CD4-positive, alpha-beta memory T cell (primary cell): Measurements from ENCODE around the gene PXDN. TPM values are rescaled to one million over a fixed set of nuclear protein-coding genes. Genes with fewer than 3 reads are reported as not detected.
"Not testable (repeated sequence)": the region's sequence is repeated elsewhere in the genome, so short reads cannot be mapped to it uniquely, and the experiment has no call there.

Source experiments
- CTCF ChIA-PET: fragments of 350-600 bp; sonication (Branson Sonifier 250); formaldehyde crosslinking; loops from one replicate; lab custom pipeline; 2021; ENCODE audit warnings: inconsistent platforms; ENCODE audit not compliant: partially characterized antibody; lab: Charles Lee
- POLR2A ChIA-PET: fragments of 350-600 bp; sonication (Branson Sonifier 250); formaldehyde crosslinking; loops from one replicate; lab custom pipeline; 2021; ENCODE audit not compliant: partially characterized antibody; lab: Charles Lee
- DNase-seq, 5 donors: peaks; one replicate each; pipeline versions ENCODE4 v3.0.0 to v3.0.0-alpha.2; 2020 to 2022; ENCODE audit warnings: mixed read lengths in 1 of 5
- H3K27ac ChIP-seq: one replicate; pipeline ENCODE4 v1.7.0; 2013; ENCODE audit warnings: low read depth, low read length
- H3K27me3 ChIP-seq: 2 replicates; pipeline ENCODE4 v1.7.0; 2013; ENCODE audit warnings: mild to moderate bottlenecking, low read length, moderate library complexity; ENCODE audit not compliant: insufficient read depth
- H3K36me3 ChIP-seq: 2 replicates; pipeline ENCODE4 v1.7.0; 2013; ENCODE audit warnings: mild to moderate bottlenecking, low read length, moderate library complexity; ENCODE audit not compliant: insufficient read depth
- H3K4me1 ChIP-seq: 2 replicates; pipeline ENCODE4 v1.7.0; 2013; ENCODE audit warnings: mild to moderate bottlenecking, low read length, moderate library complexity; ENCODE audit not compliant: insufficient read depth
- H3K4me3 ChIP-seq, 2 donors: one replicate each; pipeline ENCODE4 v1.7.0; 2013; ENCODE audit warnings: low read length in 2 of 2, mild to moderate bottlenecking in 1 of 2
- H3K9me3 ChIP-seq, 2 donors: one replicate each; pipeline ENCODE4 v1.7.0; 2013; ENCODE audit warnings: low read length in 2 of 2, control low read depth in 1 of 2; ENCODE audit not compliant: control insufficient read depth in 1 of 2
- H3K27ac Mint-ChIP-seq, 7 donors: one replicate each; pipeline ENCODE4 v1.8.0; 2020 to 2021; ENCODE audit warnings: mixed read lengths in 7 of 7, mild to moderate bottlenecking in 6 of 7, inconsistent platforms in 3 of 7, moderate library complexity in 3 of 7
- H3K27me3 Mint-ChIP-seq, 2 donors: one replicate each; pipeline ENCODE4 v1.8.0; 2020 to 2021; ENCODE audit warnings: mixed read lengths in 2 of 2
- H3K36me3 Mint-ChIP-seq, 2 donors: one replicate each; pipeline ENCODE4 v1.8.0; 2020 to 2021; ENCODE audit warnings: mixed read lengths in 2 of 2, inconsistent platforms in 1 of 2, mild to moderate bottlenecking in 1 of 2
- H3K4me1 Mint-ChIP-seq, 4 donors: one replicate each; pipeline ENCODE4 v1.8.0; 2020 to 2021; ENCODE audit warnings: mixed read lengths in 4 of 4, mild to moderate bottlenecking in 1 of 4
- H3K4me3 Mint-ChIP-seq, 8 donors: one replicate each; pipeline ENCODE4 v1.8.0; 2020 to 2021; ENCODE audit warnings: mixed read lengths in 8 of 8, mild to moderate bottlenecking in 7 of 8, moderate library complexity in 6 of 8, inconsistent platforms in 3 of 8
- H3K9me3 Mint-ChIP-seq, 8 donors: one replicate each; pipeline ENCODE4 v1.8.0; 2020 to 2021; ENCODE audit warnings: mixed read lengths in 8 of 8, mild to moderate bottlenecking in 5 of 8, inconsistent platforms in 3 of 8, moderate library complexity in 1 of 8
- intact Hi-C: fragments of 100-400 bp; cut with micrococcal nuclease; formaldehyde crosslinking; loops from one replicate; pipeline ENCODE4 v1.15.1; 2023
- polyA plus RNA-seq, 2 donors: library from polyadenylated mRNA; unstranded; fragments of 300-500 nt; fragmentation: Illumina TruSeq; gene quantifications; one replicate each; pipeline ENCODE4 v1.2.3, GENCODE V29; 2021
- total RNA-seq, 2 experiments: library from RNA; stranded (reverse); gene quantifications; one replicate each; pipeline ENCODE4 v1.2.3, GENCODE V29; 2021

Gene PXDN
- total and polyA plus RNA-seq, 4 experiments from 2014 or later = 0.79 TPM; not detected in 3

DNA sequence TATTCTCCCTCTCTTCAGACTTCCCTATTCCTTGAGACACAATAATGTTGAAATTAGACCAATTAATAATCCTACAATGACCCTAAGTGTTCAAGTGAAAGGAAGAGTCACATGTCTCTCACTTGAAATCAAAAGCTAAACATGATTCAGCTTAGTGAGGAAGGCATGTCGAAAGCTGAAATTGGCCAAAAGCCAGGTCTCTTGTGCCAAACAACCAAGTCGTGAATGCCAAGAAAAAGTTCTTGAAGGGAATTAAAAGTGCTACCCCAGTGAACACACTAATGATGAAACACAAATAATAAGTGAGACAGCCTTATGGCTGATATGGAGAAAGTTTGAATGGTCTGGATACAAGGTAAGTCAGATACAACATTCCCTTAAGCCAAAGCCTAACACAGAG lies 115.4 kb downstream of the PXDN start:
- Histone ChIP-seq H3K4me3 (no peak overlapping the region), H3K4me1 (no peaks in the 10 kb centered on the region), H3K27me3 (no peaks in the 10 kb centered on the region), H3K36me3 (no peaks in the 10 kb centered on the region), H3K9me3 (no peaks in the 10 kb centered on the region), H3K27ac (no peak overlapping the region)
- no peak overlapping the region for H3K27ac Mint-ChIP-seq
- ChIA-PET CTCF (no interaction called here), POLR2A (no interaction called here)
- H3K27me3 Mint-ChIP-seq = peaks cover 5 to 8% of the 10 kb centered on the region in 2 donors
- no peak overlapping the region for H3K4me3 Mint-ChIP-seq
- H3K9me3 Mint-ChIP-seq = peaks cover 0 to 2% (median 0%) of the 10 kb centered on the region in 8 donors
- no peaks in the 10 kb centered on the region for H3K36me3 Mint-ChIP-seq
- intact Hi-C loops = no loop called here
- no peaks in the 10 kb centered on the region for H3K4me1 Mint-ChIP-seq
- no peak for DNase-seq

DNA sequence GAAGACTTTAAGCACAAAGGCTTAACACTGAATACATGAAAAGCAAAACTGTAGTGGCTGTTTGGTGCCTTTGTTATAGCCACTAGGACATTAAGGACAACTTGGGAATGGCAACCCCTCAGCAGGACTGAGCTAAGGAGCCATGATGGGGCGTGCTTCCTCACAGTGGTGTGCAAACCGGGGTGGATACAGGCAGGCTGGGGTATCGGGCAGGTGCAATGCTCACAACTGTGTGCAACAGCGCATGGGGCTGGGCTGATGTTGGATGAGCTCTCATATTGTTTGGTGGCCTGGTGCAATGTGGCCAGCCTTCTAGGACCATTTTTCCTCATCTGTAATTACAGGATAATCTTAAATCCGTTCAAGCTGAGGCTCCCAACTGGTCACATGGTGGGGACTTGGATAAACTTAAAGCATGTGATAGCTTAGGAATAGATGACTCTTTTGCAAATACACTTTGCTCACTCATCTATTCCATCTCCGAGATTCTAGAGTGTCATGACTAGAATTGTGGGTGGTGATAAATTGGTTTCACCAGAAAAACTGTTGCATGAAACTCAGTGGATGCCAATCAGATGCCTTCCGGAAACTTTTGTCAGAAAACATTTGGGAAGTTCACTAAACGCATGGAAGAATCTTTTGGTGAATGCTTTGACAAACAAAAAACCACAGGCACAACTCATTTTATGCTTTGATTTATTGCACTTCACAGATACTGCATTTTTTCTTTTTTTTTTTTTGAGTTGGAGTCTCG lies 116.5 kb downstream of the PXDN start:
- intact Hi-C loops = no loop called here
- no peak overlapping the region for H3K4me3 Mint-ChIP-seq
- H3K4me1 ChIP-seq = no peaks in the 10 kb centered on the region

DNA sequence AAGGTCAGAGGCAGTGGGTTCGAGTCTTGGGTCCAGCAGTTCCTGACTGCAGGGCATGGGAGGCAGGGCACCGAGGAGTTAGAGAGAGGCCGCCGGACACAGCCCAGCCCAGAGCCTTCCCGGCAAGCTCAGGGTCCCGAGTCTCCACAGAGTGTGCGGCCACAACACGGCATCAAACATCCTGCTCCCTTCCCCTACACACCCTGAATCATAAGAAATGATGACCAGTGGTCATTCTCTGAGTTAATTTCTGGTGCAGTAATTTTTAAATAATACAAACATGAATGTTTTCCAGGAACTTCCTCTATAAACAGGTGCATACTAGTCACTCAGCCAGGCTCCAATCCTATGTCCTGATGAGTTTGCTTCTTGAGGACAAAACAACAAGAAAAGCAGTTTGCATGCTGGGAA lies 118.0 kb downstream of the PXDN start:
- H3K27ac Mint-ChIP-seq = no peak overlapping the region
- Histone ChIP-seq H3K27me3 (no peaks in the 10 kb centered on the region), H3K4me1 (no peaks in the 10 kb centered on the region), H3K27ac (no peak overlapping the region), H3K9me3 (no peaks in the 10 kb centered on the region), H3K36me3 (no peaks in the 10 kb centered on the region), H3K4me3 (no peak overlapping the region)
- H3K27me3 Mint-ChIP-seq = peaks cover 5 to 8% of the 10 kb centered on the region in 2 donors
- no peak for DNase-seq
- H3K4me1 Mint-ChIP-seq = no peaks in the 10 kb centered on the region
- CTCF ChIA-PET = no interaction called here
- intact Hi-C loops = no loop called here
- POLR2A ChIA-PET = no interaction called here
- H3K9me3 Mint-ChIP-seq = peaks cover 0 to 2% (median 0%) of the 10 kb centered on the region in 8 donors
- no peak overlapping the region for H3K4me3 Mint-ChIP-seq
- H3K36me3 Mint-ChIP-seq = no peaks in the 10 kb centered on the region

More for the DNA sequence above, 116.5 kb downstream of the PXDN start:
- no peaks in the 10 kb centered on the region for H3K27me3 ChIP-seq
- peaks cover 0 to 2% (median 0%) of the 10 kb centered on the region in 8 donors for H3K9me3 Mint-ChIP-seq
- H3K4me1 Mint-ChIP-seq = no peaks in the 10 kb centered on the region
- no peaks in the 10 kb centered on the region for H3K36me3 ChIP-seq
- no peak overlapping the region for H3K27ac Mint-ChIP-seq
- H3K27ac ChIP-seq = no peak overlapping the region
- ChIA-PET POLR2A (no interaction called here), CTCF (no interaction called here)
- no peak overlapping the region for H3K4me3 ChIP-seq
- no peak for DNase-seq
- H3K36me3 Mint-ChIP-seq = no peaks in the 10 kb centered on the region
- H3K27me3 Mint-ChIP-seq = peaks cover 5 to 8% of the 10 kb centered on the region in 2 donors
- H3K9me3 ChIP-seq = no peaks in the 10 kb centered on the region

DNA sequence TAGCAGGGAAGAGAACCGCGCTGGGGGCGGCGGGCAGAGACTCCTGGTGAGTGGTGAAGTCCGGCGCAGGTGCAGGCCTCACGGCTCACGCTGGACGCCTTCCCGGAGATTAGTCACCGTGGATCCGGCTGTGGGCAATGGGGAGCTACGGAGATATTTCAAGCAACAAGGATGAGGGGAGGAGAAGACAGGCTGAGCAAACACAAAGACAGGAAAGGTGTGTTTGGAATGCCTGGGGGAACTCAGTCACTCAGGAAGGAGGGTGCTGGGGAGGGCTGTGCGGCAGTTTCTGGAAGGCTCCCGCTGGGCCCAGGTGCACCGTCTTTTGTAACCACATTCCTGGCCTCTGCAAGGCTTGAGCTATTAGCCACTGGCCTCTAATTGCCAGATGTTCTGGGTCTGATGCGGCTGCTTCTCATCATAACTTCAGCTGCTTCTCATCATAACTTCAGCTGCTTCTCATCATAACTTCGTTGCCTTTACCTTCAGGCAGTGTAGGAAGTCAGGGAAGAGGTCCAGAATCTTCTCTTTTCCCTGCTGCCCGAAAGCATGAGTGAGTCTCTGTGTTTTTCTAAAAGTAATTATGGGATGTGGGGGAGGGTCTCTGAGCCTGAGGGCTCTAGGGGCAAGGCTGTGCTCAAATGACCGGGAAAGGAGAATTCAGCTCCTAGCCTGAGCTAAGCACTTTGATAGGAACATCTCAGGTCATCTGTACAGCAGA lies 118.9 kb downstream of the PXDN start:
- CTCF ChIA-PET = no interaction called here
- Histone ChIP-seq H3K4me1 (no peaks in the 10 kb centered on the region), H3K9me3 (no peaks in the 10 kb centered on the region), H3K36me3 (no peaks in the 10 kb centered on the region), H3K27ac (no peak overlapping the region), H3K27me3 (no peaks in the 10 kb centered on the region), H3K4me3 (no peak overlapping the region)
- DNase-seq = no peak
- no peaks in the 10 kb centered on the region for H3K4me1 Mint-ChIP-seq
- no peaks in the 10 kb centered on the region for H3K36me3 Mint-ChIP-seq
- intact Hi-C loops = no loop called here
- peaks cover 5 to 8% of the 10 kb centered on the region in 2 donors for H3K27me3 Mint-ChIP-seq
- H3K27ac Mint-ChIP-seq = no peak overlapping the region
- POLR2A ChIA-PET = no interaction called here
- H3K4me3 Mint-ChIP-seq = no peak overlapping the region
- peaks cover 0 to 2% (median 0%) of the 10 kb centered on the region in 8 donors for H3K9me3 Mint-ChIP-seq

DNA sequence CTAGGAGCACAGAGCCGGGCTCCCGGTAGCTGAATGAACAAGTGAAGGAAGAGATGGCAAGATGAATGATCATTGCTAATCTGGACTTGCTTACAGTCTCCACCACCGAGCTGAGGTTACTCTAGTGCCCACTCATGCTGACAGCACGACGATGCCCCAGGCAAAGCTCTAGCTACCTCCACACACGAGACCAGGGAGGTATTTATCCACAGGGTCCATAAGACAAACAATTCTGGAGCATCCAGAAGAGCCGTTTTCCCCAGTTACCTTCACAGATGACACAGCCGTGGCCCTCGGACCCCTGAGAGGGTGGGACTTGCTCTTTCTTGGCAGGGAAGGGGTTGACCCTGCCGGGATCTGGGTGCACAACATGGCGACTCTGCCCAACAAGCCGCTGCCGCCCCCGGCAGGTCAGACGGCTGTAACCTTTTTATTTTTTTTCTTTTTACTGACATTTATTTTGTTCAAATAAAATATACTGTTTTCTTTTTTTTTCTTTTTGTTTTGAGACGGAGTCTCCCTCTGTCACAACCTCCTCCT lies 120.3 kb downstream of the PXDN start:
- ChIA-PET CTCF (no interaction called here), POLR2A (no interaction called here)
- intact Hi-C loops = no loop called here
- Histone ChIP-seq H3K36me3 (no peaks in the 10 kb centered on the region), H3K4me1 (no peaks in the 10 kb centered on the region), H3K4me3 (no peak overlapping the region), H3K27ac (no peak overlapping the region), H3K9me3 (no peaks in the 10 kb centered on the region), H3K27me3 (no peaks in the 10 kb centered on the region)
- no peak for DNase-seq
- Mint-ChIP-seq H3K4me1 (no peaks in the 10 kb centered on the region), H3K27ac (no peak overlapping the region), H3K27me3 (peaks cover 5 to 7% of the 10 kb centered on the region in 2 donors), H3K4me3 (no peak overlapping the region), H3K9me3 (peaks cover 0 to 2% (median 0%) of the 10 kb centered on the region in 8 donors), H3K36me3 (no peaks in the 10 kb centered on the region)

DNA sequence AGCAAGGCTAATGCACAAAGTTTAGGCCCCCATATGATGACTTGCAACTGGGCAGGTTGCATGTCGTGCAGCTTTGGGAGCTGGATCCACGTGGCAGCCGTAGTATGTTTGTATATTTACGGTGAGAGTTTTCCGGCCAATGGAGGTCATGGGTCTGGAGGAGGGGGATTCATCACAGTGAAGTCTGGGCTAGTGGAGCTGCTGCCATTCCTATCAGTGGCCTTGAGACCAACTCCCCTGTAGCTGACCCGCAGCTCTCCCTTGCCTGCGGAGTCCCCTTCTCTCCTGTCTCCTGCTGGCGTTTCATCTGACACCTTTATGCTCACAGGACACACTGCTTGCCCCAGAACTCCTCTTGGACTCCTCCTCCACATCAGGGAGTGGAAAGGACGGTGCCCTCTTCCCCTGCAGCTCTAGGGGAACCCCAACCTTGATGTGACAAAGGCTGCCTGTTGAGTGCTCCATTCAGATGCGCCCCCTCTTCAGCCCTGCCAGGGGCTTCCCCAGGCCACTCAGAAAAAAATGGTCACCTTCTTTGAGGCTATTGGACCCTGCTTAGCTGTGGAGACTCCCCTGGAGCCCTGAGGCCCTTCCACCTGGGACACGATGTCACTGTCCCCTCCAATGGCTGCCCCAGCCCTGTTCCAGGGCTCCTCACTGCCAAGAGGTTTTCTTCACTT lies 121.7 kb downstream of the PXDN start:
- ChIA-PET POLR2A (no interaction called here), CTCF (no interaction called here)
- Mint-ChIP-seq H3K36me3 (no peaks in the 10 kb centered on the region), H3K9me3 (peaks cover 0 to 2% (median 0%) of the 10 kb centered on the region in 8 donors), H3K4me3 (no peak overlapping the region), H3K4me1 (no peaks in the 10 kb centered on the region), H3K27me3 (peaks cover 3 to 5% of the 10 kb centered on the region in 2 donors), H3K27ac (no peak overlapping the region)
- Histone ChIP-seq H3K36me3 (no peaks in the 10 kb centered on the region), H3K4me1 (no peaks in the 10 kb centered on the region), H3K27ac (no peak overlapping the region), H3K27me3 (no peaks in the 10 kb centered on the region), H3K9me3 (no peaks in the 10 kb centered on the region), H3K4me3 (no peak overlapping the region)
- intact Hi-C loops = no loop called here
- DNase-seq = no peak

DNA sequence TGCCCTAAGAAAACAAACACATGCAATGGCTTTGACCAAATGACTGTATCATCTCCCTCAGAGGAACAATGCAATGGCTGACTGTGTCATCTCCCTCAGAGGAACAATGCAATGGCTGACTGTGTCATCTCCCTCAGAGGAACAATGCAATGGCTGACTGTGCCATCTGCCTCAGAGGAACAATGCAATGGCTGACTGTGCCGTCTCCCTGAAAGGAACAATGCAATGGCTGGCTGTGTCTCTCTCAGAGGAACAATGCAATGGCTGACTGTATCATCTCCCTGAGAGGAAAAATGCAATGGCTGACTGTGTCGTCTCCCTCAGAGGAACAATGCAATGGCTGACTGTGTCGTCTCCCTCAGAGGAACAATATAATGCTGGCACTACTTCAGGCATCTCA lies 122.3 kb downstream of the PXDN start:
- intact Hi-C loops, POLR2A ChIA-PET, DNase-seq, H3K4me1 ChIP-seq, H3K9me3 ChIP-seq, H3K36me3 Mint-ChIP-seq, H3K4me3 Mint-ChIP-seq, H3K4me1 Mint-ChIP-seq, CTCF ChIA-PET, H3K27me3 Mint-ChIP-seq, H3K27ac Mint-ChIP-seq, H3K36me3 ChIP-seq, H3K27me3 ChIP-seq, H3K9me3 Mint-ChIP-seq, H3K4me3 ChIP-seq, H3K27ac ChIP-seq: not testable (repeated sequence)
